Right atrium auricular region (tissue), 2 donors: Measurements from ENCODE around the gene GRN. TPM values are rescaled to one million over a fixed set of nuclear protein-coding genes. Genes with fewer than 3 reads are reported as not detected.
"Not testable (repeated sequence)": the region's sequence is repeated elsewhere in the genome, so short reads cannot be mapped to it uniquely, and the experiment has no call there.

Source experiments
- DNase-seq: peaks from one replicate; pipeline ENCODE4 v3.0.0-alpha.2; 2019; ENCODE audit warnings: low spot score
- H3K27ac ChIP-seq, 2 donors: fragments of 200-600 bp; sonication (generic); 1 replicate in 1 of 2; 2 replicates in 1 of 2; pipeline ENCODE4 v1.5.1; 2016 to 2019
- H3K27me3 ChIP-seq, 2 donors: fragments of 200-600 bp; sonication (generic); one replicate each; pipeline versions ENCODE4 v1.5.1 to v1.6.0; 2017 to 2019
- H3K36me3 ChIP-seq: fragments of 200-600 bp; sonication (generic); one replicate; pipeline ENCODE4 v1.5.1; 2016
- H3K4me1 ChIP-seq, 2 donors: fragments of 200-600 bp; sonication (generic); one replicate each; pipeline versions ENCODE4 v1.5.1 to v1.6.0; 2017 to 2019
- H3K4me3 ChIP-seq, 2 donors: fragments of 200-600 bp; sonication (generic); 1 replicate in 1 of 2; 2 replicates in 1 of 2; pipeline ENCODE4 v1.5.1; 2017 to 2019; ENCODE audit warnings: mild to moderate bottlenecking in 1 of 2, moderate library complexity in 1 of 2
- H3K9me3 ChIP-seq, 2 donors: fragments of 200-600 bp; sonication (generic); one replicate each; pipeline ENCODE4 v1.5.1; 2019
- total RNA-seq, 2 donors: library from RNA; depleted of rRNA; stranded (reverse); fragments of >200 nt; gene quantifications; one replicate each; pipeline ENCODE4 v1.1.0, GENCODE V29; 2016
- TF ChIP-seq, protein P1 (sequence below), 2 donors: fragments of 200-600 bp; sonication (generic); IDR thresholded peaks; one replicate each; pipeline ENCODE4 v1.5.1; 2019; ENCODE audit warnings: antibody characterized with exemption in 2 of 2

Gene GRN
- total RNA-seq, 2 donors from 2014 or later = 258 to 290 TPM

DNA sequence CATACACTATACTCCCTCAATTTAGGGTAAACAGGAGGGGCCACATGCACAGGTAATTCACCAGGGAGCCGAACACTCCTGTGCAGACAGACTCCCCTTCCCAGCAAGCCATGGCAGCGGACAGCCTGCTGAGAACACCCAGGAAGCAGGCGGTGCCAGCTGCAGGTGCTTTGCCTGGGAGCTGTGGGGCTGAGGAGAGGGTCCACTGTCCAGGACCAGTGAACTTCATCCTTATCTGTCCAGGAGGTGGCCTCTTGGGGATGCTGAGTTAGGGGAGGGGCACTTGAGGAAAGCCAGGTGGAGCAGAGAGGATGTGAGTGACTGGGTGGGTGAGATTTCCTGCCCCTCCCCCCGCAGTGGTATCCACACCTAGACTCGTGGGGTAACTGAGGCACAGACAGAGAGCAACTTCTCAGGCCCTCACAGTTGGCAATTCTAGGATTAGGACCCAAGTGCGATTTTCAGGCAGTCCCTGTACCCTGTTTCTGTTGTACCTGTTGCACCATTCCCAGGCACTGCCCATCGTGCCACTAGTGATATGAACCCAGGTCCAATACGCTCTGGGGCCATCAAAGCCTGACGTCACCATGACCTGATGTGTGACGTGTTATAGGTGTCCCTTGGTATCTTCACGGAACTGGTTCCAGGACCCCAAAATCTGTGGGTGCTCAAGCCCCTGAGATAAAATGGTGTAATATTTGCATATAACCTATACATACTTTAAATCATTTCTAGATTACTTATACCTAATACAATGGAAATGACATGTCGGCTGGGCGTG, 1.2 kb downstream of the GRN start:
- Histone ChIP-seq H3K9me3 (no peaks in the 10 kb centered on the region), H3K36me3 (peaks cover 20% of the 10 kb centered on the region), H3K27me3 (no peaks in the 10 kb centered on the region), H3K4me3 (peak overlapping the region; percentile 71 to 82), H3K27ac (peak overlapping the region; percentile 84 to 92), H3K4me1 (peaks cover 0 to 18% of the 10 kb centered on the region in 2 donors)
- TF ChIP-seq, protein P1, sequence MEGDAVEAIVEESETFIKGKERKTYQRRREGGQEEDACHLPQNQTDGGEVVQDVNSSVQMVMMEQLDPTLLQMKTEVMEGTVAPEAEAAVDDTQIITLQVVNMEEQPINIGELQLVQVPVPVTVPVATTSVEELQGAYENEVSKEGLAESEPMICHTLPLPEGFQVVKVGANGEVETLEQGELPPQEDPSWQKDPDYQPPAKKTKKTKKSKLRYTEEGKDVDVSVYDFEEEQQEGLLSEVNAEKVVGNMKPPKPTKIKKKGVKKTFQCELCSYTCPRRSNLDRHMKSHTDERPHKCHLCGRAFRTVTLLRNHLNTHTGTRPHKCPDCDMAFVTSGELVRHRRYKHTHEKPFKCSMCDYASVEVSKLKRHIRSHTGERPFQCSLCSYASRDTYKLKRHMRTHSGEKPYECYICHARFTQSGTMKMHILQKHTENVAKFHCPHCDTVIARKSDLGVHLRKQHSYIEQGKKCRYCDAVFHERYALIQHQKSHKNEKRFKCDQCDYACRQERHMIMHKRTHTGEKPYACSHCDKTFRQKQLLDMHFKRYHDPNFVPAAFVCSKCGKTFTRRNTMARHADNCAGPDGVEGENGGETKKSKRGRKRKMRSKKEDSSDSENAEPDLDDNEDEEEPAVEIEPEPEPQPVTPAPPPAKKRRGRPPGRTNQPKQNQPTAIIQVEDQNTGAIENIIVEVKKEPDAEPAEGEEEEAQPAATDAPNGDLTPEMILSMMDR (IDR thresholded peaks at IDR 0.05) = peak in 1 of 2 donors; percentile 1
- DNase-seq = no peak

DNA sequence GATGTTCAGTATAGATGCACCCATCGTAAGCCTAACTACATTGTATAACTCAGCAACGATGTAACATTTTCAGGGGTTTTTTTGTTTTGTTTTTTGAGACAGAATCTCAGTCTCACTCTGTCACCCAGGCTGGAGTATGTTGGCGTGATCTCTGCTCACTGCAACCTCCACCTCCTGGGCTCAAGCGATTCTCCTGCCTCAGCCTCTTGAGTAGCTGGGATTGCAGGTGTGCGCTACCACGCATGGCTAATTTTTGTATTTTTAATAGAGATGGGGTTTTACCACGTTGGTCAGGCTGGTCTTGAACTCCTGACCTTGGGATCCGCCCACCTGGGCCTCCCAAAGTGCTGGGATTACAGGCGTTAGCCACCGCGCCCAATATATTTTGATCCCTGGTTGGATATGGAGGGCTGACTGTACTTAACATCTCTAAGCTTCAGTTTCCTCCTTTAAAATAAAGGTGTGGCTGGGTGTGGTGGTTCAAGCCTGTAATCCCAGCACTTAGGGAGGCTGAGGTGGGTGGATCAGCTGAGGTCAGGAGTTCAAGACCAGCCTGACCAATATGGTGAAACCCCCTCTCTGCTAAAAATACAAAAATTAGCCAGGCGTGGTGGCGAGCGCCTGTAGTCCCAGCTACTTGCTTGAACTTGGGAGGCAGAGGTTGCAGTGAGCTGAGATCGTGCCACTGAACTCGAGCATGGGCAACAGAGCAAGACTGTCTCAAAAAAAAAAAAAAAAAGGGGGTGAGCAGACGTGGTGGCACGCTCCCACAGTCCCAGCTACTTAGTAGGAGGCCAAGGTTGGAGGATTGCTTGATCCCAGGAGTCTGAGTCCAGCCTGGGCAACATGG, 2.3 kb downstream of the GRN start:
- not testable (repeated sequence) for DNase-seq, H3K4me3 ChIP-seq, H3K27me3 ChIP-seq, H3K27ac ChIP-seq, H3K9me3 ChIP-seq
- peaks cover 0 to 18% of the 10 kb centered on the region in 2 donors for H3K4me1 ChIP-seq
- peaks cover 30% of the 10 kb centered on the region for H3K36me3 ChIP-seq

DNA sequence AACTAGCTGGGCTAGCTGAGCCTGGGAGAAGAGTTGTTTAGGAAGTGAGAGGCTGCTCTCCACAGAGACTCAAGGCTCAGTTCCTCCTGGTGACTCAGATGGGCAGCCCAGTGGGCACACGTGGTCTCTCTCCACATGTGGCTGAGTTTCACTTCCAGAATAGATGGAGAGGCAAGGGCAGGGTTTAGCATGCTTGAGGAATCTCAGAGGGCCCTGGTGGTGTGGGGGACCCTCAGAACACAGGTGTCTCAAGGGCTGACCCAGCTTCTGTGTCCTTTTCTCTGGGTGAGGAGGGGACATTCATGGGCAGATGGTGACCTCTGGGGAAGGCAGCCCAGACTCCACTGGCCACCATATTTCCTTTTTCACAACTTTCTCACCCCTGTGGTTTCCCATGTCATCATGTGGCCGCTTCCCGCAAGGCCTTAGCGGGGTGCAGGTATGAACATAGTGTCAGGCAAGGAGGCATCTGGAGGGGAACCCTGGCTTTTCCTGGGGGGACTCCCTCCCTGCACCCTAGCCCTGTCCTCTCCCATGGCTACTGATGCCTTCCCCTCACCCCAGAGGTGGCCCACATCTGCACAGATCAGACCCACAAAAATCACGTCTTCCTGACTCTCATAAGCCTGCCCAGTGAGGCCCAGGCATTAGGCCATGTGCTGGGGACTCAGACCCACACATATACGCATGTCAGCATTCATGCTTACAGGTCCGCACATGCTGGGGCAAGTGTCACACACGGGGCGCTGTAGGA, 3.3 kb downstream of the GRN start:
- Histone ChIP-seq H3K27ac (no peak overlapping the region), H3K36me3 (peaks cover 32% of the 10 kb centered on the region), H3K4me3 (no peak overlapping the region), H3K9me3 (no peaks in the 10 kb centered on the region), H3K4me1 (peaks cover 0 to 18% of the 10 kb centered on the region in 2 donors), H3K27me3 (no peaks in the 10 kb centered on the region)
- TF ChIP-seq, protein P1 (IDR thresholded peaks at IDR 0.05) = no peak
- peak; percentile 72 for DNase-seq

DNA sequence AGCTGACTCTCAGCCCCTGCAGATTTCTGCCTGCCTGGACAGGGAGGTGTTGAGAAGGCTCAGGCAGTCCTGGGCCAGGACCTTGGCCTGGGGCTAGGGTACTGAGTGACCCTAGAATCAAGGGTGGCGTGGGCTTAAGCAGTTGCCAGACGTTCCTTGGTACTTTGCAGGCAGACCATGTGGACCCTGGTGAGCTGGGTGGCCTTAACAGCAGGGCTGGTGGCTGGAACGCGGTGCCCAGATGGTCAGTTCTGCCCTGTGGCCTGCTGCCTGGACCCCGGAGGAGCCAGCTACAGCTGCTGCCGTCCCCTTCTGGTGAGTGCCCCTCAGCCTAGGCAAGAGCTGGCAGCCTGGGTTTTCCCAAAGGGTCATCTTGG, 3.9 kb downstream of the GRN start:
- Histone ChIP-seq H3K4me3 (no peak overlapping the region), H3K9me3 (no peaks in the 10 kb centered on the region), H3K27ac (no peak overlapping the region), H3K27me3 (no peaks in the 10 kb centered on the region), H3K4me1 (peaks cover 0 to 18% of the 10 kb centered on the region in 2 donors), H3K36me3 (peaks cover 32% of the 10 kb centered on the region)
- DNase-seq = no peak
- TF ChIP-seq, protein P1 (IDR thresholded peaks at IDR 0.05) = no peak

DNA sequence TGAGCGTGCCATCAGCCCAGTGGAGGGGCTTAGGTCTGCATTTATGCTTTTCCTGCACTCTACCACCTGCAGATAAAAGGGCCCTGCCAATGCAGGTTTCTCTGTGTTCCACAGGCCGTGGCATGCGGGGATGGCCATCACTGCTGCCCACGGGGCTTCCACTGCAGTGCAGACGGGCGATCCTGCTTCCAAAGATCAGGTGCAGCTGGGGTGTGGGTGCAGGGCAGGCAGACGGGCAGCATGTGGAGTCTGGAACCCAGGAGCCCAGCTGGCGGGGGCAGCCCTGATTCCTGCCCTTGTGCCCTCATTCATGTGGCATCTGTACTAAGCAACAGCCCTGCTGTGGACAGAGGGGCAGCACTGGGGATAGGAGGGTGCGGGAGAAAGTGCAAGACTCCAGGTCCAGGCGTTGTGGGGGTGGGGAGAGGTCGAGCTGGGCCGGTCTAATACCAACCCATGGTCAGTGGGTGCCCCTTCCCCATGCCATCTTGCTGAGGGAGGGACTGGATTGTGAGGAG, 4.5 kb downstream of the GRN start:
- Histone ChIP-seq H3K27me3 (no peaks in the 10 kb centered on the region), H3K36me3 (peaks cover 32% of the 10 kb centered on the region), H3K27ac (no peak overlapping the region), H3K4me3 (no peak overlapping the region), H3K4me1 (peaks cover 0 to 13% of the 10 kb centered on the region in 2 donors), H3K9me3 (no peaks in the 10 kb centered on the region)
- TF ChIP-seq, protein P1 (IDR thresholded peaks at IDR 0.05) = no peak
- DNase-seq = no peak
